ENCODE data around the gene ST8SIA4.
"Not testable (repeated sequence)": the region's sequence is repeated elsewhere in the genome, so short reads cannot be mapped to it uniquely, and the experiment has no call there.

The ST8SIA4 gene

DNA sequence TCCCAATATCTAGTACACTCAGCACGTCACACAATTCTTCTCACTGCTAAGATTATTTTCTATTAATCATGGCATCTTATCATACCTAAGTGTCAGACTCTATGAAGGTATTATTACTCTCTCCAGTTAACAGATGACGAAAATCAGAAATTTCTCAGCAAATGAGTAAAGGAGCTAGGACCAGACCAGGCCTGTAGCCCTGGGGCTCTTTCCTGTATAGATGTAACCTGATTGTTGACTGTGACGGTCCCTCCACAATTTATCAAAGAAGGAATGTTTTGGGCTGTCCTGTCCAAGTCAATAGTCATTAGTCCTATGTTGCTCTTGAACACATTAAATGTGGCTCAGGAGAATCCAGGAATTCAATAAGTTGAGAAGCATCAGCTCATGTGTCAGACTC is 106.2 kb downstream of the ST8SIA4 start:
- Histone ChIP-seq H3K9me3 (no peaks in the 10 kb centered on the region), H3K27me3 (ENCODE audit: low read depth) (no peaks in the 10 kb centered on the region), H3K4me1 (no peaks in the 10 kb centered on the region), H3K36me3 (replicated peaks) (no peaks in the 10 kb centered on the region), H3K4me3 (no peak overlapping the region)
- no peak for DNase-seq (ENCODE audit: low spot score in 2 of 2)
- in situ Hi-C loops (cut with MboI; ENCODE audit: low sequenced_read_pairs), result no loop called here

DNA sequence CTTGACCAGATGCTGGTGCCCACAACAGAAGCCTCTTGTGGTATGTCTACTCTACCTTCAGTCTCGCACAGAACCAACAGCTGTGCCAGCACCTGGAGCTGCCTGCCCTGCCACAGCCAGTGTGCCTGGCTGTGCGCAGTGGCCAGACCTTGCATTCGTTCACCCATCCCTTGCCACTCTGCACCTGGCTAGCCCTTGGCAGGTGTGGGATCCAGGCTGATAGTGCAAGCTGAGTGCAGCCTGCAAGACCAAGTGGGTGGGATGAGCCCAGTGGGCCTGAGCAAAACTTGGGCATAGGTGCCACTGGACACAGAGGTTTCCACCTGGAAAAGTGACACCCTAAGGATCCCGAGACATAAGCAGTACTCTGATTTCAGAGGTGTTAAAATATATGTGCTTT is 108.2 kb downstream of the ST8SIA4 start:
- in situ Hi-C loops (cut with MboI; ENCODE audit: low sequenced_read_pairs), result no loop called here
- H3K9me3 ChIP-seq, result no peaks in the 10 kb centered on the region
- no peaks in the 10 kb centered on the region for H3K36me3 ChIP-seq (replicated peaks)
- no peak overlapping the region for H3K4me3 ChIP-seq
- no peaks in the 10 kb centered on the region for H3K27me3 ChIP-seq (ENCODE audit: low read depth)
- no peaks in the 10 kb centered on the region for H3K4me1 ChIP-seq
- no peak for DNase-seq (ENCODE audit: low spot score in 2 of 2)

DNA sequence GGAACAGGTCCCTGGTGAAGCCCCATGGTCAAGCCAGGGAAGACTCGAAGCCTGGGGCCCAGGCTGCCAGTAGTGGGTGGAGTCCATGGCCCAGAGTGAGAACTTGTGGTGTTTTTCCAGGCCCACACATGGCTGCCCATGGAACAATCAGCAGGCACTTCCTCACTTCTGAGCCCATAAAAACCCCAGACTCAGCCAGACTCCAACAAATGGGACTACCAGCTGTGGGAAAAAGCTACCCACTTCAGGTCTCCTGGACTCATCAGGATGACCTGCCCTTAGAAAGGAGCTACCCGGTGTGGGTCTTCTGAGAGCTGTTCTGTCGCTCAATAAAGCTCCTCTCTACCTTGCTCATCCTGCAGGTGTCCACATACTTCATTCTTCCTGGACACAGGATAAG is 108.9 kb downstream of the ST8SIA4 start:
- in situ Hi-C loops (cut with MboI; ENCODE audit: low sequenced_read_pairs), result no loop called here
- no peak overlapping the region for H3K4me3 ChIP-seq
- no peaks in the 10 kb centered on the region for H3K4me1 ChIP-seq
- no peaks in the 10 kb centered on the region for H3K27me3 ChIP-seq (ENCODE audit: low read depth)
- no peaks in the 10 kb centered on the region for H3K36me3 ChIP-seq (replicated peaks)
- no peaks in the 10 kb centered on the region for H3K9me3 ChIP-seq
- no peak for DNase-seq (ENCODE audit: low spot score in 2 of 2)

DNA sequence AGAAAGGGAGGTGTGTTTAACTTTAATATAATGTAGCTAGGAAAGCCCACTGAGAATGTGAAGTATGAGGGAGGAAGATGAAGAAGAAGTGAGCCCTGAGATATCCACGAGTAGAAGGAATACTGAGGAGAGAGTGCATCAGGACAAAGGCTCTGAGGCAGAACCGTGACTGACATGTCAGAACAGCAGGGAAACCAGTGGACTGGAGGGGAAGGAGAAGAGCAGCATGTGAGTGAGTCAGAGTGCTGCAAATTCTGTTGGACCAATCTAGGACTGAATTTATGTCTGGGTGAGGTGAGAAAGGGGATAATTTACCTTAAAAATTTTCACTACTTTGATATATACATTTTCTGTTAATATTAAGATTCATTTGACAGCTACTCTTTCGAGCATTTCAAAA is 110.3 kb downstream of the ST8SIA4 start:
- no peaks in the 10 kb centered on the region for H3K36me3 ChIP-seq (replicated peaks)
- H3K9me3 ChIP-seq, result no peaks in the 10 kb centered on the region
- no peaks in the 10 kb centered on the region for H3K4me1 ChIP-seq
- in situ Hi-C loops (cut with MboI; ENCODE audit: low sequenced_read_pairs), result no loop called here
- H3K4me3 ChIP-seq, result no peak overlapping the region
- no peaks in the 10 kb centered on the region for H3K27me3 ChIP-seq (ENCODE audit: low read depth)
- no peak for DNase-seq (ENCODE audit: low spot score in 2 of 2)

DNA sequence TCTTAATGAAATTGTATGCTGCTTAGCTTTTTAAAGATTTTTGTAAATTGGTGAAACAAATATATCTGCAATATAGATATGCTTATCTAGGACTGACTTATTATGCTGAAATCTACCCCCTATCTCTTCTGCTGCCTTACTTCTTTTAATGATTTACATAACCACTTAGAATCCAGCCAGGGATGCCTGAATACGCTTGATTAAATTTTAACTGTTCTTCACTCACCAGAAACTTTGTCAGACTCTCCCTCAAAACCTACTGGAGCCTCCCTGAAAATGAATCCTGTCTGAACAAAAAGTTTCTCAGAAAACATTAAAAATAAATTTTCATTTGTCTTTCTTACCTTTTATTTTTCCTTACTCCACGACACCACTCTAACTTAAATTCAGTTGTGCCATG is 111.7 kb downstream of the ST8SIA4 start:
- in situ Hi-C loops (cut with MboI; ENCODE audit: low sequenced_read_pairs), result no loop called here
- Histone ChIP-seq H3K27me3 (ENCODE audit: low read depth) (no peaks in the 10 kb centered on the region), H3K4me1 (no peaks in the 10 kb centered on the region), H3K9me3 (no peaks in the 10 kb centered on the region), H3K36me3 (replicated peaks) (no peaks in the 10 kb centered on the region), H3K4me3 (no peak overlapping the region)
- no peak for DNase-seq (ENCODE audit: low spot score in 2 of 2)

DNA sequence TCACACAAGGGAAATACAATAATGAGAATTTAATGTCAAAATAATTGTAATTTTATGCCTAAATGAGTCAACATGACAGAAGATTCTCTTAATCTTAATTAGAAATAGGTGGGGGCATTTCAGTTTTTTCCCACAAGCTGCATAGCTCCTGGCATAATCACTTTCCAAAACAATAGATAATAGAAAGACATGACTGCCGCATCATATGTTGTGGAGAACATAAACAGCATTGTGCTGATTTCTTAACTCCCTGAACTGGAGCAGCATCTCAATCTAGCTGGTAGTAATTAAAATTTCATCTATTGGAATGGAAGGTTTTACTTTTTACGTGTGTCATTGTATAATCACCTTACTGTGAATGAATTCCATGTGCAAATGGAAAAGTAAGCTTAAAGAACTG is 112.1 kb downstream of the ST8SIA4 start:
- Histone ChIP-seq H3K4me3 (no peak overlapping the region), H3K27me3 (ENCODE audit: low read depth) (no peaks in the 10 kb centered on the region), H3K4me1 (no peaks in the 10 kb centered on the region), H3K9me3 (no peaks in the 10 kb centered on the region), H3K36me3 (replicated peaks) (no peaks in the 10 kb centered on the region)
- in situ Hi-C loops (cut with MboI; ENCODE audit: low sequenced_read_pairs), result no loop called here
- no peak for DNase-seq (ENCODE audit: low spot score in 2 of 2)

DNA sequence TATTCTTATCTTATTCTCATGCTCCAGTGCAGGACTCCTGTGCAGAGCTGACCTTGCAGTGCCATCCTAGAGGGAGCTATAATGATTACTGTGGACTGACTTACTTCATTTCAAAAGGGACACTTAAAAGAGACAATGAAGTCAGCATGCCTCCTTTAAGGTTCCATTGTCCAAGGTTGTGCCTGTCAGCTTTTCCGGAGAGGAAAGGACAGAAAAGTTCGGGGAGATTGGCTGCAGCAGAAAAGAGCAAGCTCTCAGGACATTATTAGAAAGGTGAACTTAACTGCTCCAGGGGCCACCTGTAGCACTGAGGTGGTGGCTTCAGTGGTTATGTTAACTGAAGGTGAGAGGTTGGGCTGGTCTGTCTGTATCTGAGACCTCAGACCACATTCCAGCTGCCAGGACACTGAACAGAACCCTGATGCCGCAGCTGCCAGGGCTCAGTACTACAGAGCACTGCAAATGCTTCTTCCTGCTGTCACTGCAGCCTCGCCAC is 112.9 kb downstream of the ST8SIA4 start:
- Histone ChIP-seq H3K9me3 (no peaks in the 10 kb centered on the region), H3K36me3 (replicated peaks) (no peaks in the 10 kb centered on the region), H3K4me1 (no peaks in the 10 kb centered on the region), H3K27me3 (ENCODE audit: low read depth) (no peaks in the 10 kb centered on the region), H3K4me3 (no peak overlapping the region)
- peak; percentile 13 to 50 for DNase-seq (ENCODE audit: low spot score in 2 of 2)
- in situ Hi-C loops (cut with MboI; ENCODE audit: low sequenced_read_pairs), result no loop called here

DNA sequence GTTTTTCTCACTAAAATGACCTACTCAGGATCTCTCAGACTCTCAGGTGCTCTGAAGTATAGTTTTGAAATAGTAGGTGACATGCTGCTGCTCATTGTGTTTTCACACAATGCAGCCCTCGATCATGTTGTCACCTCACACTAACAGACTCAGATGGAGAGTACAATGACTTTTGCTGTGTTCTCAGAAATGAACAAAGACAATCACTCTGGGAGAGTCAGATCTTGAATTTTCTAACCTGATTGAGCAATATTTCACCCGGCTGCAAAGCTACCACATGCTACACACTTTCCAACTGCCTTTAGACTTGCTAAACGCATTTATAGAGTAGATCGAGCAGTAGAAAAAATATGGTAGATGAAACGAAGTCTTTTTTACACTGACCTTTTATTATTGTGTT is 113.4 kb downstream of the ST8SIA4 start:
- Histone ChIP-seq H3K36me3 (replicated peaks) (no peaks in the 10 kb centered on the region), H3K4me3 (no peak overlapping the region), H3K4me1 (no peaks in the 10 kb centered on the region), H3K27me3 (ENCODE audit: low read depth) (no peaks in the 10 kb centered on the region), H3K9me3 (no peaks in the 10 kb centered on the region)
- DNase-seq (ENCODE audit: low spot score in 2 of 2), result no peak
- in situ Hi-C loops (cut with MboI; ENCODE audit: low sequenced_read_pairs), result no loop called here

DNA sequence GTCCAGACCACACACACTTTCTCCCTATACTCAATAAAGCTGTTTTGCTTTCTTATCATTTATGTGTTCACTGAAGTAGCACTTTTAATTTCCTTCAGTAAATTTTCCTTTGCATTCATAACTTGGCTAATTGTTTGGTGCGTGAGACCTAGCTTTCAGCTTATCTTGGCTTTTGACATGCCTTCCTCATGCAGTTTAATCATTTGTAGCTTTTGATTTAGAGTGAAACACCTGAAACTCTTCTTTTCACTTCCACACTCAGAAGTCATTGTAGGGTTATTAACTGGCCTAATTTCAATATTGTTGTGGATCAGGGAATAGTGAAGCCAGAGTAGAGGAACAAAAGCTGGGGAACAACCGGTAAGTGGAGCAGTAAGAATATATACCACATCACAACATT is 114.7 kb downstream of the ST8SIA4 start:
- H3K27me3 ChIP-seq (ENCODE audit: low read depth), result no peaks in the 10 kb centered on the region
- in situ Hi-C loops (cut with MboI; ENCODE audit: low sequenced_read_pairs), result no loop called here
- DNase-seq (ENCODE audit: low spot score in 2 of 2), result no peak
- H3K4me1 ChIP-seq, result no peaks in the 10 kb centered on the region
- no peaks in the 10 kb centered on the region for H3K9me3 ChIP-seq
- H3K4me3 ChIP-seq, result no peak overlapping the region
- no peaks in the 10 kb centered on the region for H3K36me3 ChIP-seq (replicated peaks)

DNA sequence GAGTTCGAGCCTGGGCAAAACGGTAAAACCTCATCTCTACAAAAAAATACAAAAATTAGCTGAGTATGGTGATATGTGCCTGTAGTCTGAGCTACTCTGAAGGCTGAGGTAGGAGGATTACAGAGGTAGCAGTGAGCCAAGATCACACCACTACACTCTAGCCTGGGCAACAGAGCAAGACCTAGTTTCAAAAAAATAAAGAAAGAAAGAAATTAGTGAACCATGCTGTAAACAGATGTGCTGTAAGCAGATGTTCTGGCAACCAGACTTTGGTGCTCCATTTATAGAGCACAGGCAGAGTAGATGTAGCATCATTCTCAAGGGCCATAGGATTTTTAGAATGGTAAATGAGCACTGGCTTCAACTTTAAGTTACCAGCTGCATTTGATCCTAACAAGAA is 115.4 kb downstream of the ST8SIA4 start:
- Histone ChIP-seq H3K4me1 (no peaks in the 10 kb centered on the region), H3K9me3 (no peaks in the 10 kb centered on the region), H3K36me3 (replicated peaks) (no peaks in the 10 kb centered on the region), H3K27me3 (ENCODE audit: low read depth) (no peaks in the 10 kb centered on the region), H3K4me3 (no peak overlapping the region)
- in situ Hi-C loops (cut with MboI; ENCODE audit: low sequenced_read_pairs), result no loop called here
- no peak for DNase-seq (ENCODE audit: low spot score in 2 of 2)

DNA sequence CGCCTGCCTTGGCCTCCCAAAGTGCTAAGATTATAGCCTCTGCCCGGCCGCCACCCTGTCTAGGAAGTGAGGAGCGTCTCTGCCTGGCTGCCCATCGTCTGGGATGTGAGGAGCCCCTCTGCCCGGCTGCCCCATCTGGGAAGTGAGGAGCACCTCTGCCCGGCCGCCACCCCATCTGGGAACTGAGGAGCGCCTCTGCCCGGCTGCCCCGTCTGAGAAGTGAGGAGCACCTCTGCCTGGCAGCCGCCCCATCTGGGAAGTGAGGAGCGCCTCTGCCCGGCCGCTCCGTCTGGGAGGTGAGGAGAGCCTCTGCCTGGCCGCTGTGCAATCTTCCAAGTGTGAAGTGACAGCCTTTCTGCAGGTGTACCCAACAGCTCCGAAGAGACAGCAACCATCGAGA is 117.5 kb downstream of the ST8SIA4 start:
- in situ Hi-C loops (cut with MboI; ENCODE audit: low sequenced_read_pairs); H3K27me3 ChIP-seq (ENCODE audit: low read depth); H3K4me3 ChIP-seq; DNase-seq (ENCODE audit: low spot score in 2 of 2); H3K4me1 ChIP-seq; H3K9me3 ChIP-seq; H3K36me3 ChIP-seq (replicated peaks): not testable (repeated sequence)

DNA sequence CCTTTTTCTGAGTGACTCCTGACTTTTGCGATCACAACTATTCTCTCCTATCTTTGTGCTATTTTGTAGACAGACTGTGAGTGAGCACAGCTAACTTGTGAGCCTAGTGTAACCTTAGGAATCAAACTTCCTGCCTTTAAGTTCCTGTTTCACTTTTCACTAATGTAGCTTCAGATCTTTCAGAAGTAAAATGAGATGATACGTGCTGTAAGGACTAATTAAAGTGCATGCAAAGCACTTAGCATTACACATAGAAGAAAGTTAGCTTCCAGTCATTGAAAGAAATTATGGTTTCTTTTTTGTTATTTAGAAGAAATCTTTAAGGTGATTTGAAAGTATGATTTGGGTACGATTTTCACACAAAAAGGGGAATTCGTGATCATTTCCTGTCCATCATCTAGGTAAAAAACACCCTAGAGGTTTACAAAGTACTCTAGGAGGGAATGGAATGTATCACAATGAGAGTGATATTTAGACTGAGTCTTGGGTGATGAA is 122.7 kb downstream of the ST8SIA4 start:
- Histone ChIP-seq H3K4me1 (no peaks in the 10 kb centered on the region; the same call in 1 of the 2 replicates), H3K4me3 (no peak overlapping the region), H3K27me3 (ENCODE audit: low read depth) (no peaks in the 10 kb centered on the region), H3K36me3 (replicated peaks) (no peaks in the 10 kb centered on the region), H3K9me3 (no peaks in the 10 kb centered on the region)
- no peak for DNase-seq (ENCODE audit: low spot score in 2 of 2)
- in situ Hi-C loops (cut with MboI; ENCODE audit: low sequenced_read_pairs), result no loop called here

DNA sequence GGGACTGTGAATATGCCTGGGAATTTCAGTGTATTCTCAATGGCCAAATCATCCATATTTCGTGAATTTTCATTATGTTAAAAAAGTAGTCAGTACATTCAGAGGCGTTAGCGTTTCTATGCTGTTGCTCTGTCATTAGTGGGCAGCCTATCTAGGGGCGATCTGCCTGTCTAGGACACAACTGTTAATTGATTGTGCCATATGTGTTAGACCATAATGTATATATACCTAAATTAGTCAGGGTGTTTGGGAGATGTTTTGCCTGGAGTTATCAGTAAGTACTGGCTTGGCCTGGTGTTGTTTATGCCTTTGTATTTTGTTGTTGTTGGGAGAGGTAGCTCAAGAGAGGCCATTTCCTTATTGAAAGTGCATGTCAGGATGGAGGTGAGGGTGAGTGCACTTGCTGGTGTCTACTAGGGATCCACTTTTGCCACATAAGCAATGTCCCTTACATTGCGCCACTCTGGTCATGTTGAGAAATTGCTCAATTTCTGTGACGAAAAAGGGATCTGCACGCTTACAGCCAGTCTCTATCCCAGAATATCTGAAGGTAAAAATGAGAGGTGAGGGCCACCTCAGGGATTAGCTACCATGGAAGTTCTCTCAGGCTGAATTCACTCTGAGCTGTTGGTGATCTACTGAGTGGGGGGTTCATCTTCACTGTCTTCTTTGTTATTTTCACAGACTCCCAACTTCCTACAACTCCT is 123.3 kb downstream of the ST8SIA4 start:
- no peaks in the 10 kb centered on the region for H3K27me3 ChIP-seq (ENCODE audit: low read depth)
- no peaks in the 10 kb centered on the region for H3K9me3 ChIP-seq
- H3K4me1 ChIP-seq, result no peaks in the 10 kb centered on the region; the same call in 1 of the 2 replicates
- in situ Hi-C loops (cut with MboI; ENCODE audit: low sequenced_read_pairs), result no loop called here
- no peak overlapping the region for H3K4me3 ChIP-seq
- no peak for DNase-seq (ENCODE audit: low spot score in 2 of 2)
- no peaks in the 10 kb centered on the region for H3K36me3 ChIP-seq (replicated peaks)

DNA sequence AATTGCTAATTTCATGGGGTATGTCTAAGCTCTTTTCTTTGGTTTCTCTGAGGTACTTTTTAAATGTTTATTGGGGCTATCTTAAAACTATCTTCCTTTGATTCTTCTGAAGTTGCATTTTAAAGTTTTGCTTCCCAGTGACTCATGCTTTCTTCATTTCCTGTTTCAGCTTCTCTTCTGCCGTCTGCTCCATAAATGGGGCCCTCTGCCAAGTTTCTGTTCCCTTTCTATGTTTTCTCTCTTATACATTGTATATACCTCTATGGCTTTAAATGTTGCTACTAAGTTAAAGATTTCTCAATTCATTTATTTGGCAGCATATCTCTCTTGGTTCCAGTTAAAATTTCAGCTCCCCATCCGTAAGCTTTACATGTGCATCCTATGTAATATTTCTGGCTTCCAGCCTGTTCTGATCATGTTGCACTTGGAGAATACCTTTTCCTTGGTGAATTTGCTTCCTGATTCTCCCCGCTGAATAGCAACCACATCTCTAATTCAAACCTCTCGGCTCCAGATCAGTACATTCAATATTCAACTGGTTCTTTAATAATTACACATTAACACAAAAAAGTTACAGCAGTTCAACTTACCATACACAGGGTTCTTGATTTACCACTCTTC is 125.3 kb downstream of the ST8SIA4 start:
- no peak overlapping the region for H3K4me3 ChIP-seq
- no peaks in the 10 kb centered on the region; the same call in 1 of the 2 replicates for H3K4me1 ChIP-seq
- no peaks in the 10 kb centered on the region for H3K9me3 ChIP-seq
- DNase-seq (ENCODE audit: low spot score in 2 of 2), result no peak
- in situ Hi-C loops (cut with MboI; ENCODE audit: low sequenced_read_pairs), result no loop called here
- no peaks in the 10 kb centered on the region for H3K27me3 ChIP-seq (ENCODE audit: low read depth)
- H3K36me3 ChIP-seq (replicated peaks), result no peaks in the 10 kb centered on the region

All from HAP-1 (cell line).